ENCODE measurements around the gene GLTP. TPM values are rescaled to one million over a fixed set of nuclear protein-coding genes. Genes with fewer than 3 reads are reported as not detected.

The GLTP gene
- total and polyA plus RNA-seq, 2 experiments from 2014 or later: 92.8 to 96.5 TPM

GRCh38 chr12:109896188-109896587 is 15.8 kb upstream of the GLTP start:
- H3K4me1 ChIP-seq (ENCODE audit: insufficient read depth): peaks cover 1% of the 10 kb centered on the region
- H4K20me1 ChIP-seq (ENCODE audit: insufficient read depth): no peaks in the 10 kb centered on the region
- H3F3A ChIP-seq (ENCODE audit: insufficient read depth): no peaks in the 10 kb centered on the region
- H2AFZ ChIP-seq: no peak overlapping the region
- 79 to 86% methylated on average over 6 of the region's 6 CpGs for WGBS, 2 experiments (ENCODE audit: low coverage in 1 of 2, low lambda C conversion rate in 2 of 2, missing lambda C conversion rate in 2 of 2)
- H3K36me3 ChIP-seq (ENCODE audit: low read depth): no peaks in the 10 kb centered on the region
- DNase-seq: no peak
- H3K27me3 ChIP-seq (replicated peaks; ENCODE audit: insufficient read depth): no peaks in the 10 kb centered on the region
- no peak overlapping the region for H3K4me3 ChIP-seq
- no peak overlapping the region for H3K4me2 ChIP-seq (ENCODE audit: unreplicated experiment)
- H3K9ac ChIP-seq: no peak overlapping the region
- H3K27ac ChIP-seq: no peak overlapping the region
- no peaks in the 10 kb centered on the region for H3K9me2 ChIP-seq (ENCODE audit: insufficient read depth)
- peaks cover 21% of the 10 kb centered on the region for H3K79me2 ChIP-seq (ENCODE audit: insufficient read depth)
- TF ChIP-seq EZH2 (IDR thresholded peaks at IDR 0.05; ENCODE audit: insufficient read depth, poor library complexity, severe bottlenecking) (no peak), EZH2phosphoT487 (IDR thresholded peaks at IDR 0.05; ENCODE audit: insufficient read depth, low read depth) (no peak)
- no peaks in the 10 kb centered on the region for H3K9me3 ChIP-seq (ENCODE audit: low read depth)
- in situ Hi-C loops (cut with MboI): no loop called here

- Histone ChIP-seq H3K79me2 (ENCODE audit: insufficient read depth) (peaks cover 11% of the 10 kb centered on the region), H3K27me3 (replicated peaks; ENCODE audit: insufficient read depth) (no peaks in the 10 kb centered on the region), H3K9ac (no peak overlapping the region), H3K4me1 (ENCODE audit: insufficient read depth) (peaks cover 8% of the 10 kb centered on the region), H4K20me1 (ENCODE audit: insufficient read depth) (no peaks in the 10 kb centered on the region), H3K9me2 (ENCODE audit: insufficient read depth) (no peaks in the 10 kb centered on the region), H3K27ac (no peak overlapping the region), H3K9me3 (ENCODE audit: low read depth) (no peaks in the 10 kb centered on the region), H3K4me3 (no peak overlapping the region), H2AFZ (no peak overlapping the region), H3K4me2 (ENCODE audit: unreplicated experiment) (no peak overlapping the region), H3K36me3 (ENCODE audit: low read depth) (no peaks in the 10 kb centered on the region), H3F3A (ENCODE audit: insufficient read depth) (peaks cover 9% of the 10 kb centered on the region)
- 82 to 88% methylated on average over 4 of the region's 4 CpGs for WGBS, 2 experiments (ENCODE audit: low coverage in 1 of 2, low lambda C conversion rate in 2 of 2, missing lambda C conversion rate in 2 of 2)
- no peak for DNase-seq
- in situ Hi-C loops (cut with MboI): no loop called here
- TF ChIP-seq EZH2phosphoT487 (IDR thresholded peaks at IDR 0.05; ENCODE audit: insufficient read depth, low read depth): no peak
- TF ChIP-seq EZH2 (IDR thresholded peaks at IDR 0.05; ENCODE audit: insufficient read depth, poor library complexity, severe bottlenecking): no peak
Measured at GRCh38 chr12:109894939-109895338, 14.6 kb upstream of the GLTP start.

- Histone ChIP-seq H3K9ac (no peak overlapping the region), H3K4me2 (ENCODE audit: unreplicated experiment) (no peak overlapping the region), H3F3A (ENCODE audit: insufficient read depth) (peaks cover 25% of the 10 kb centered on the region), H3K4me1 (ENCODE audit: insufficient read depth) (peaks cover 23% of the 10 kb centered on the region), H3K9me2 (ENCODE audit: insufficient read depth) (no peaks in the 10 kb centered on the region), H3K36me3 (ENCODE audit: low read depth) (no peaks in the 10 kb centered on the region), H3K79me2 (ENCODE audit: insufficient read depth) (no peaks in the 10 kb centered on the region), H3K27ac (no peak overlapping the region), H3K4me3 (no peak overlapping the region), H2AFZ (no peak overlapping the region), H4K20me1 (ENCODE audit: insufficient read depth) (no peaks in the 10 kb centered on the region), H3K9me3 (ENCODE audit: low read depth) (no peaks in the 10 kb centered on the region), H3K27me3 (replicated peaks; ENCODE audit: insufficient read depth) (no peaks in the 10 kb centered on the region)
- TF ChIP-seq EZH2phosphoT487 (IDR thresholded peaks at IDR 0.05; ENCODE audit: insufficient read depth, low read depth): no peak
- TF ChIP-seq EZH2 (IDR thresholded peaks at IDR 0.05; ENCODE audit: insufficient read depth, poor library complexity, severe bottlenecking): no peak
- WGBS, 2 experiments (ENCODE audit: low coverage in 1 of 2, low lambda C conversion rate in 2 of 2, missing lambda C conversion rate in 2 of 2): 74 to 86% methylated on average over 7 of the region's 7 CpGs
- in situ Hi-C loops (cut with MboI): no loop called here
- DNase-seq: no peak
Measured at GRCh38 chr12:109893261-109893995, 13.1 kb upstream of the GLTP start.

GRCh38 chr12:109892748-109893147 is 12.4 kb upstream of the GLTP start:
- no peak overlapping the region for H3K9ac ChIP-seq
- no peak for TF ChIP-seq EZH2 (IDR thresholded peaks at IDR 0.05; ENCODE audit: insufficient read depth, poor library complexity, severe bottlenecking)
- no peak for TF ChIP-seq EZH2phosphoT487 (IDR thresholded peaks at IDR 0.05; ENCODE audit: insufficient read depth, low read depth)
- in situ Hi-C loops (cut with MboI): no loop called here
- H3K9me3 ChIP-seq (ENCODE audit: low read depth): no peaks in the 10 kb centered on the region
- no peaks in the 10 kb centered on the region for H3K27me3 ChIP-seq (replicated peaks; ENCODE audit: insufficient read depth)
- 89% methylated on average over 4 of the region's 4 CpGs for WGBS, 2 experiments (ENCODE audit: low coverage in 1 of 2, low lambda C conversion rate in 2 of 2, missing lambda C conversion rate in 2 of 2)
- H3F3A ChIP-seq (ENCODE audit: insufficient read depth): peaks cover 28% of the 10 kb centered on the region
- no peak overlapping the region for H2AFZ ChIP-seq
- no peak for DNase-seq
- no peak overlapping the region for H3K27ac ChIP-seq
- H3K4me3 ChIP-seq: no peak overlapping the region
- no peaks in the 10 kb centered on the region for H3K36me3 ChIP-seq (ENCODE audit: low read depth)
- no peaks in the 10 kb centered on the region for H3K79me2 ChIP-seq (ENCODE audit: insufficient read depth)
- peaks cover 27% of the 10 kb centered on the region for H3K4me1 ChIP-seq (ENCODE audit: insufficient read depth)
- no peaks in the 10 kb centered on the region for H4K20me1 ChIP-seq (ENCODE audit: insufficient read depth)
- H3K9me2 ChIP-seq (ENCODE audit: insufficient read depth): no peaks in the 10 kb centered on the region
- H3K4me2 ChIP-seq (ENCODE audit: unreplicated experiment): no peak overlapping the region
